Tibial artery (tissue), 4 donors: ENCODE results near the gene SSH3.
A peak's percentile ranks its signal among the peaks of the same experiment; 100 is the strongest.

Source experiments
- DNase-seq, 2 donors: peaks; one replicate each; pipeline ENCODE4 v3.0.0-alpha.2; 2019
- H3K27ac ChIP-seq, 2 donors: fragments of 200-600 bp; sonication (generic) in 1 of 2; 1 replicate in 1 of 2; 2 replicates in 1 of 2; pipeline ENCODE4 v1.5.1; 2018 to 2019; ENCODE audit warnings: mild to moderate bottlenecking in 1 of 2
- H3K27me3 ChIP-seq, 2 donors: fragments of 200-600 bp; sonication (generic) in 1 of 2; one replicate each; pipeline versions ENCODE4 v1.5.1 to v1.6.0; 2016 to 2019
- H3K36me3 ChIP-seq, 3 donors: fragments of 200-600 bp; sonication (generic) in 2 of 3; one replicate each; pipeline ENCODE4 v1.5.1; 2016 to 2019; ENCODE audit warnings: mild to moderate bottlenecking in 2 of 3
- H3K4me1 ChIP-seq, 4 donors: fragments of 200-600 bp; sonication (generic) in 2 of 4; 1 replicate in 3 of 4; 2 replicates in 1 of 4; pipeline ENCODE4 v1.5.1; 2016 to 2019
- H3K4me3 ChIP-seq, 2 donors: fragments of 200-600 bp; sonication (generic) in 1 of 2; 1 replicate in 1 of 2; 2 replicates in 1 of 2; pipeline ENCODE4 v1.5.1; 2018 to 2019; ENCODE audit warnings: mild to moderate bottlenecking in 2 of 2
- H3K9me3 ChIP-seq, 3 donors: fragments of 200-600 bp; sonication (generic) in 1 of 3; one replicate each; pipeline ENCODE4 v1.5.1; 2016 to 2019
- CTCF ChIP-seq, 2 experiments: fragments of 200-600 bp in 1 of 2; fragments of 450-650 bp in 1 of 2; IDR thresholded peaks; one replicate each; pipeline ENCODE4 v1.5.1; 2017 to 2019; ENCODE audit warnings: antibody characterized with exemption in 2 of 2, mild to moderate bottlenecking in 1 of 2, moderate library complexity in 1 of 2
- intact Hi-C: fragments of 100-400 bp; cut with DNase I; formaldehyde crosslinking; loops from one replicate; pipeline ENCODE4 v1.15.0; 2023; ENCODE audit warnings: low total_unique reads

SSH3 gene

DNA sequence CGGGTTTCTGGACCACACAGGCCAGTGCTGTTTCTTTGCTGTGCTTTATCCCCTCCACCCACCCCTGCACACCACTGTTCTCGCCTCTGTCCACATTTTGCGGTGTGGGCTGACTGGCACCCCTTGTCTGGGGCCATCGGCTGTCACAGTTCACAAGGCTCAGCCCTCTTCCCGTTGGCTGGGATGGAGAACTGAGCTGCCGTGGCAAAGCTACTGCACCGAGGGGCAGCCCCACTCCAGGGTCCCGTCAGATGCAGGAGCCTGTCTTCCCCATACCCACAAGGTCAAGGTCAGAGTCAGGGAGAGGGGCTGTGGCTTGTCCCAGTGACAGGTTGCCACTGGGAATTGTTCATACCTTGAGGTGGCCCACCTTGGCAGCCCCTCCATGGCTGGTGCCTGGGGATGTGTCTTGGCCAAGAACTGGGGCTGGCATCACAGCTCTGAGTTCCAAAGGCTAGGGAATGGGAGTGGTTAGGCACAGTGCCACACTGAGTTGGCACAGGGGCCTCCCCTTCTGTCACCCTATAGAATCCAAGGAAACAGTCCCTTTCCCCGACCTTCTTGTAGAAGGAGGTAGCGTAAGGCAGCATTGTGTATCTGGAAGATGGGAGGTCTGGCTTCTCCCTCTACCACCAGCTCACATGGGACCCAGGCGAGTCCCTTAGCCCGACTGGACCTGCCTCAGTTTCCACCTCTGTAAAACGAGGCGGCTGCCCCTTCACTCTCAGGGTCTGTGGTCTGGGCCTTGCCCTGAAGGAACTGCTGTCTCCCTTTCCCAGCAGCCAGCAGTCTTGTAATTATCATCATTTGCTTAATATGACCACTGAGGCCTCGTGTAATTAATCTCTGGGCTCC is 33.7 kb upstream of the SSH3 start:
- DNase-seq = peak; percentile 50 to 71
- H3K4me1 ChIP-seq = peaks cover 0 to 83% (median 80%) of the 10 kb centered on the region in 4 donors
- TF ChIP-seq CTCF (IDR thresholded peaks at IDR 0.05) = no peak
- no peaks in the 10 kb centered on the region for H3K27me3 ChIP-seq
- H3K4me3 ChIP-seq = peak overlapping the region; percentile 4 to 25
- peaks cover 0 to 13% (median 0%) of the 10 kb centered on the region in 3 donors for H3K36me3 ChIP-seq
- peak overlapping the region; percentile 90 to 93 for H3K27ac ChIP-seq
- no peaks in the 10 kb centered on the region for H3K9me3 ChIP-seq
- intact Hi-C loops = loop anchor here (10.0 kb wide), 1 partner anchor 105 kb away; the partner anchor contains the start of gene CLCF1

- Histone ChIP-seq H3K27me3 (no peaks in the 10 kb centered on the region), H3K36me3 (peaks cover 0 to 13% (median 0%) of the 10 kb centered on the region in 3 donors), H3K27ac (peak overlapping the region; percentile 90 to 93), H3K9me3 (no peaks in the 10 kb centered on the region), H3K4me1 (peaks cover 2 to 91% (median 88%) of the 10 kb centered on the region in 4 donors), H3K4me3 (peak overlapping the region; percentile 4 to 25)
- peak; percentile 71 to 80 for DNase-seq
- intact Hi-C loops = no loop called here
- no peak for TF ChIP-seq CTCF (IDR thresholded peaks at IDR 0.05)
These were observed 32.8 kb upstream of the SSH3 start for GRCh38 chr11:67270256-67271204.

DNA sequence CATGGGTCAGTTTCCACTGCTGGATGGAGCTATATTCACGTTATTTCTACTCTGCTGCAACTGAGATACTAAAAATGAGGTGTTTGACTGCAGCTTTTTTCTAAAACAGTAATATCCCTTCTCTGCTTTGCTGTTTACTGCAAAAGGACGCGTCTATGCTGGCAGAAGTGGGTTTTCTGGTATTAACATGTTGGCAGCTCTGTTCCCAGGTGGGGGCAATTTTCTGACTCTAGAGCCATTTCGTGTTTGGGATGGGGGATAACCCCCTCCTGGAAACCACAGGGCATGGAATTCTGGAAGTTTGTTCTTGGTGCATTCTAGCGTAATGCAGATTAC is 32.2 kb upstream of the SSH3 start:
- H3K27ac ChIP-seq = peak overlapping the region; percentile 65 to 93
- no peaks in the 10 kb centered on the region for H3K27me3 ChIP-seq
- intact Hi-C loops = no loop called here
- no peak overlapping the region for H3K4me3 ChIP-seq
- H3K36me3 ChIP-seq = peaks cover 0 to 13% (median 0%) of the 10 kb centered on the region in 3 donors
- no peak for DNase-seq
- no peaks in the 10 kb centered on the region for H3K9me3 ChIP-seq
- peaks cover 5 to 92% (median 90%) of the 10 kb centered on the region in 4 donors for H3K4me1 ChIP-seq
- no peak for TF ChIP-seq CTCF (IDR thresholded peaks at IDR 0.05)

- peak; percentile 45 to 90 for DNase-seq
- TF ChIP-seq CTCF (IDR thresholded peaks at IDR 0.05) = no peak
- intact Hi-C loops = no loop called here
- H3K27ac ChIP-seq = peak overlapping the region; percentile 65 to 93
- H3K4me1 ChIP-seq = peaks cover 5 to 97% (median 96%) of the 10 kb centered on the region in 4 donors
- H3K9me3 ChIP-seq = no peaks in the 10 kb centered on the region
- peaks cover 0 to 13% (median 0%) of the 10 kb centered on the region in 3 donors for H3K36me3 ChIP-seq
- H3K27me3 ChIP-seq = no peaks in the 10 kb centered on the region
- no peak overlapping the region for H3K4me3 ChIP-seq
These were observed 31.6 kb upstream of the SSH3 start for GRCh38 chr11:67271541-67272284.
